CD4-positive, alpha-beta T cell (primary cell): Measurements from ENCODE around the gene STARD13. TPM values are rescaled to one million over a fixed set of nuclear protein-coding genes. Genes with fewer than 3 reads are reported as not detected.

Experiments
- ATAC-seq: fragments of 200-7000 bp; cut with Tn5 transposase; one replicate; pipeline ENCODE4 v1.10.0; 2022; ENCODE audit warnings: mild to moderate bottlenecking; ENCODE audit not compliant: poor library complexity
- CTCF ChIA-PET: fragments of 350-600 bp; sonication (Branson Sonifier 250); formaldehyde crosslinking; loops from one replicate; lab custom pipeline; 2021; ENCODE audit warnings: antibody characterized with exemption, inconsistent platforms; lab: Charles Lee
- POLR2A ChIA-PET: fragments of 350-600 bp; sonication (Branson Sonifier 250); formaldehyde crosslinking; loops from one replicate; lab custom pipeline; 2021; ENCODE audit warnings: antibody characterized with exemption, inconsistent platforms; lab: Charles Lee
- DNase-seq, 14 experiments: peaks; one replicate each; pipeline ENCODE4 v3.0.0-alpha.2; 2013 to 2020; ENCODE audit warnings: mixed read lengths in 2 of 14
- H3K27ac ChIP-seq, 2 donors: one replicate each; pipeline versions ENCODE4 v1.5.1 to v1.7.0; 2013; ENCODE audit warnings: low read length in 2 of 2, low read depth in 1 of 2, mild to moderate bottlenecking in 1 of 2
- H3K27me3 ChIP-seq, 2 experiments: 1 replicate in 1 of 2; 2 replicates in 1 of 2; pipeline versions ENCODE4 v1.6.1 to v1.7.0; 2013; ENCODE audit warnings: low read length in 2 of 2, control low read depth in 1 of 2, mild to moderate bottlenecking in 1 of 2, moderate library complexity in 1 of 2; ENCODE audit not compliant: insufficient read depth in 2 of 2, control insufficient read depth in 1 of 2
- H3K36me3 ChIP-seq: one replicate; pipeline ENCODE4 v1.6.1; 2013; ENCODE audit warnings: low read length, control low read depth; ENCODE audit not compliant: insufficient read depth
- H3K4me1 ChIP-seq: one replicate; pipeline ENCODE4 v1.6.1; 2013; ENCODE audit warnings: low read length, control low read depth; ENCODE audit not compliant: insufficient read depth
- H3K4me3 ChIP-seq: one replicate; pipeline ENCODE4 v1.5.1; 2013; ENCODE audit warnings: mild to moderate bottlenecking, low read length, moderate library complexity
- H3K9me3 ChIP-seq, 2 experiments: 1 replicate in 1 of 2; 2 replicates in 1 of 2; pipeline versions ENCODE4 v1.6.1 to v1.7.0; 2013; ENCODE audit warnings: low read length in 2 of 2, mild to moderate bottlenecking in 2 of 2, control low read depth in 1 of 2, moderate library complexity in 1 of 2; ENCODE audit not compliant: control insufficient read depth in 1 of 2, insufficient read depth in 1 of 2
- H3K27ac Mint-ChIP-seq: one replicate; pipeline ENCODE4 v1.8.0; 2020; ENCODE audit warnings: mixed read lengths
- H3K27me3 Mint-ChIP-seq: one replicate; pipeline ENCODE4 v1.8.0; 2021; ENCODE audit warnings: mixed read lengths
- H3K36me3 Mint-ChIP-seq: one replicate; pipeline ENCODE4 v1.8.0; 2021; ENCODE audit warnings: low read depth, mixed read lengths
- H3K4me1 Mint-ChIP-seq: one replicate; pipeline ENCODE4 v1.8.0; 2021; ENCODE audit warnings: low read depth, mixed read lengths
- H3K4me3 Mint-ChIP-seq: one replicate; pipeline ENCODE4 v1.8.0; 2020; ENCODE audit warnings: mild to moderate bottlenecking, mixed read lengths
- H3K9me3 Mint-ChIP-seq: one replicate; pipeline ENCODE4 v1.8.0; 2020; ENCODE audit warnings: mixed read lengths
- CTCF ChIP-seq: fragments of 200-600 bp; IDR thresholded peaks from one replicate; pipeline ENCODE4 v1.8.0; 2022; ENCODE audit warnings: antibody characterized with exemption, mild to moderate bottlenecking
- intact Hi-C, 2 experiments: fragments of 100-400 bp; cut with DNase I in 1 of 2; cut with micrococcal nuclease in 1 of 2; formaldehyde crosslinking; loops; one replicate each; pipeline versions ENCODE4 v1.15.1 to v1.9.0; 2023 to 2025; cut with DNase I, micrococcal nuclease
- total RNA-seq, 174 experiments: library from RNA in 2 of 174; stranded (reverse) in 2 of 174; gene quantifications; one replicate each; pipeline ENCODE4 v1.2.3 and lab custom pipeline; 2021 to 2026

The STARD13 gene
- total RNA-seq, 2 experiments from 2014 or later: not detected

GRCh38 chr13:33262997-33263396, 22.6 kb downstream of the STARD13 start:
- DNase-seq (peak in 2 of 14 experiments; percentile 6 to 12), ATAC-seq (no peak)
- Histone ChIP-seq H3K27me3 (no peaks in the 10 kb centered on the region), H3K9me3 (no peaks in the 10 kb centered on the region), H3K36me3 (no peaks in the 10 kb centered on the region), H3K27ac (no peak overlapping the region), H3K4me3 (no peak overlapping the region), H3K4me1 (no peaks in the 10 kb centered on the region)
- Mint-ChIP-seq H3K27me3 (peaks cover 11% of the 10 kb centered on the region), H3K4me3 (no peak overlapping the region), H3K9me3 (no peaks in the 10 kb centered on the region), H3K36me3 (no peaks in the 10 kb centered on the region), H3K27ac (no peak overlapping the region), H3K4me1 (no peaks in the 10 kb centered on the region)
- no peak for TF ChIP-seq CTCF
- ChIA-PET CTCF (no interaction called here), POLR2A (no interaction called here)
- intact Hi-C loops: no loop called here

GRCh38 chr13:33262594-33262993, 23.0 kb downstream of the STARD13 start:
- POLR2A ChIA-PET: no interaction called here
- no peaks in the 10 kb centered on the region for H3K4me1 ChIP-seq
- no peak for ATAC-seq
- H3K27me3 Mint-ChIP-seq: peaks cover 11% of the 10 kb centered on the region
- no peak overlapping the region for H3K4me3 ChIP-seq
- TF ChIP-seq CTCF: no peak
- no peak overlapping the region for H3K27ac ChIP-seq
- H3K27me3 ChIP-seq: no peaks in the 10 kb centered on the region
- no peak for DNase-seq
- CTCF ChIA-PET: no interaction called here
- no peaks in the 10 kb centered on the region for H3K9me3 Mint-ChIP-seq
- H3K4me1 Mint-ChIP-seq: no peaks in the 10 kb centered on the region
- no peaks in the 10 kb centered on the region for H3K9me3 ChIP-seq
- intact Hi-C loops: no loop called here
- H3K36me3 ChIP-seq: no peaks in the 10 kb centered on the region
- no peak overlapping the region for H3K4me3 Mint-ChIP-seq
- H3K27ac Mint-ChIP-seq: no peak overlapping the region
- no peaks in the 10 kb centered on the region for H3K36me3 Mint-ChIP-seq

- intact Hi-C loops: no loop called here
- H3K4me1 ChIP-seq: no peaks in the 10 kb centered on the region
- no peaks in the 10 kb centered on the region for H3K36me3 ChIP-seq
- no peaks in the 10 kb centered on the region for H3K27me3 ChIP-seq
- H3K4me3 ChIP-seq: no peak overlapping the region
- no peaks in the 10 kb centered on the region for H3K4me1 Mint-ChIP-seq
- ChIA-PET POLR2A (no interaction called here), CTCF (no interaction called here)
- no peaks in the 10 kb centered on the region for H3K9me3 ChIP-seq
- no peaks in the 10 kb centered on the region for H3K9me3 Mint-ChIP-seq
- no peak for ATAC-seq
- no peak for TF ChIP-seq CTCF
- H3K27ac Mint-ChIP-seq: no peak overlapping the region
- no peaks in the 10 kb centered on the region for H3K36me3 Mint-ChIP-seq
- DNase-seq: no peak
- no peak overlapping the region for H3K4me3 Mint-ChIP-seq
- H3K27me3 Mint-ChIP-seq: peaks cover 11% of the 10 kb centered on the region
- H3K27ac ChIP-seq: no peak overlapping the region
Observed at GRCh38 chr13:33262062-33262487, 23.5 kb downstream of the STARD13 start.
